Effector CD4-positive, alpha-beta T cell (primary cell): ENCODE results near the gene EDC4.

Experiments
- DNase-seq: peaks from one replicate; pipeline ENCODE4 v3.0.0-alpha.2; 2020

EDC4 gene

DNA sequence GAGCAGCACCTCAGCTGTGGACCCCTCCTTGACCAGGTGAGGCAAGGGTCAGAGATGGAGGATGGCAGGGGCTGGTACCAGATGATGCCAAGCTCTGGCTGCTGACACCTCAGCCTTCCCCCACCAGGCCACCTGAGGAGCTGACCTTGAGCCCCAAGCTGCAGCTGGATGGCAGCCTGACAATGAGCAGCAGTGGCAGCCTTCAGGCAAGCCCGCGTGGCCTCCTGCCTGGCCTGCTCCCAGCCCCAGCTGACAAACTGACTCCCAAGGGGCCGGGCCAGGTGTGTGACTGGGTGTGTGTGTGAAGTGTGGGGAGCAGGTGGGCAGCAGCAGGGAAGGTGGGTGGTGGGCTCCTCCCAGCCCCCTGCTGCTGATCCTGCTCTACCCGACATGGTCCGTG, 7.1 kb downstream of the EDC4 start:
- no peak for DNase-seq

DNA sequence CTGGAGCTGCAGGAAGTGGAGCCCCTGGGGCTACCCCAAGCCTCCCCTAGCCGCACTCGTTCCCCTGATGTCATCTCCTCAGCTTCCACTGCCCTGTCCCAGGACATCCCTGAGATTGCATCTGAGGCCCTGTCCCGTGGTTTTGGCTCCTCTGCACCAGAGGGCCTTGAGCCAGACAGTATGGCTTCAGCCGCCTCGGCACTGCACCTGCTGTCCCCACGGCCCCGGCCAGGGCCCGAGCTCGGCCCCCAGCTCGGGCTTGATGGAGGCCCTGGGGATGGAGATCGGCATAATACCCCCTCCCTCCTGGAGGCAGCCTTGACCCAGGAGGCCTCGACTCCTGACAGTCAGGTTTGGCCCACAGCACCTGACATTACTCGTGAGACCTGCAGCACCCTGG, 7.7 kb downstream of the EDC4 start:
- no peak for DNase-seq

DNA sequence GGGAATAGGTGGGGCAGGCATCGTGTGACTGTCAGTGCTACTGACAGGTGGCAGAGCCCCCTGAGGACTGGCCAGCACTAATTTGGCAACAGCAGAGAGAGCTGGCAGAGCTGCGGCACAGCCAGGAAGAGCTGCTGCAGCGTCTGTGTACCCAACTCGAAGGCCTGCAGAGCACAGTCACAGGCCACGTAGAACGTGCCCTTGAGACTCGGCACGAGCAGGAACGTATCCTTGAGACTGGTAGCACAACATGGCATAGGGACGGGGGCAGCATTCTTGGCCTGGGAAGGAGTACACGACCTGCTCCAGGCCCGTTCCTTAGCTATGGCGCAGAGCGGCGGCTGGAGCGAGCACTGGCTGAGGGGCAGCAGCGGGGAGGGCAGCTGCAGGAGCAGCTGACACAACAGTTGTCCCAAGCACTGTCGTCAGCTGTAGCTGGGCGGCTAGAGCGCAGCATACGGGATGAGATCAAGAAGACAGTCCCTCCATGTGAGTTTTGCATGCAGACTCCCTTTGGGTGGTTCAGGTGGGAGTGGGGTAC, 8.8 kb downstream of the EDC4 start:
- no peak for DNase-seq

DNA sequence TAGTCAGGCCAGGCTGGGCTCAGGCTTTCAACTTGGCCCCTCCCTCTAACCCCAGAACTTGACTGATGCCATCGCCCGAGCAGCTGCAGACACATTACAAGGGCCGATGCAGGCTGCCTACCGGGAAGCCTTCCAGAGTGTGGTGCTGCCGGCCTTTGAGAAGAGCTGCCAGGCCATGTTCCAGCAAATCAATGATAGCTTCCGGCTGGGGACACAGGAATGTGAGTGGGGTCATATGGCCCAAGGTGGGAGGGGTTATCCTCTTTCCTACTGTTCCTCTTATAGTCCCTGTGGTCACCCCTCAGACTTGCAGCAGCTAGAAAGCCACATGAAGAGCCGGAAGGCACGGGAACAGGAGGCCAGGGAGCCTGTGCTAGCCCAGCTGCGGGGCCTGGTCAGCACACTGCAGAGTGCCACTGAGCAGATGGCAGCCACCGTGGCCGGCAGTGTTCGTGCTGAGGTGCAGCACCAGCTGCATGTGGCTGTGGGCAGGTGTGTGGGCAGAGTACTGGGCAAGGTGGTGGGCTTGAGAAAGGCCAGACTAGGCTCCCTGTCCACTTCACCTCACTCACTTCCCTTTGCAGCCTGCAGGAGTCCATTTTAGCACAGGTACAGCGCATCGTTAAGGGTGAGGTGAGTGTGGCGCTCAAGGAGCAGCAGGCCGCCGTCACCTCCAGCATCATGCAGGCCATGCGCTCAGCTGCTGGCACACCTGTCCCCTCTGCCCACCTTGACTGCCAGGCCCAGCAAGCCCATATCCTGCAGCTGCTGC, 9.7 kb downstream of the EDC4 start:
- DNase-seq, result no peak

DNA sequence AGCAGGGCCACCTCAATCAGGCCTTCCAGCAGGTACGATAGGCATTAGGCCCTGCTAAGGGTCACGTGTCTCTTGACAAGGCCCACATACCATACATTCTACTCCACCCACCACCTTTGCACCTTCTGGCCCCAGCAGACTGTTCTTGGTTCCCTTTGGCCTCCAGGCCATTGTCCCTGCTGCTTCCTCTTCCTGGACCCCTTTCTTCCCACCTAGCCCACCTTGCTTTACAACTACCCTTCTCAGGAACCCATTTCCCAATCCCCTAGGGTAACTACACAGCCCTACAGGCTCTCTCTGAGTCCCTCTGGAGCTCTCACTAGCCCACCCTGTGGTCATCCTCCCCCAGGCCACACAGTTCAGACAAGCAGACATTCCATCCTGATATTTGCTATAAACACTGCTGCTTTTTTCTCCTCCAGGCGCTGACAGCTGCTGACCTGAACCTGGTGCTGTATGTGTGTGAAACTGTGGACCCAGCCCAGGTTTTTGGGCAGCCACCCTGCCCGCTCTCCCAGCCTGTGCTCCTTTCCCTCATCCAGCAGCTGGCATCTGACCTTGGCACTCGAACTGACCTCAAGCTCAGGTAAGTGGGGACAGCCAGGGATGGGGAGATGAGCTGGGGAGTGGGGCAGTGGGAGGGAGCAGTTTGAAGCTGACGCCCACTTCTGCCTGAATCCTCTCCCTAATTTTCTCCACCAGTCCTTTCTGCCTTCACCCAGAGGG, 10.5 kb downstream of the EDC4 start:
- no peak for DNase-seq

DNA sequence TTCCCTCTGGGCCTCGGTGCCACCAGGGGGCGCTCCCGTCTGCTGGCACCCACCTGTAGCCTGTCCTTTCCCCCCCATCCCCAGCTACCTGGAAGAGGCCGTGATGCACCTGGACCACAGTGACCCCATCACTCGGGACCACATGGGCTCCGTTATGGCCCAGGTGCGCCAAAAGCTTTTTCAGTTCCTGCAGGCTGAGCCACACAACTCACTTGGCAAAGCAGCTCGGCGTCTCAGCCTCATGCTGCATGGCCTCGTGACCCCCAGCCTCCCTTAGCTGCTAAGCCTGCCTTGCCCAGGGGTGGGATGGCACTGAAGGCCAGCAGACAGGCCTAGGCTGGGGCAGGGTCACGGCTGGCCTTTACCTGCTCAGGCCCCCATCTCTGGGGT, 11.0 kb downstream of the EDC4 start:
- DNase-seq, result peak; percentile 72

DNA sequence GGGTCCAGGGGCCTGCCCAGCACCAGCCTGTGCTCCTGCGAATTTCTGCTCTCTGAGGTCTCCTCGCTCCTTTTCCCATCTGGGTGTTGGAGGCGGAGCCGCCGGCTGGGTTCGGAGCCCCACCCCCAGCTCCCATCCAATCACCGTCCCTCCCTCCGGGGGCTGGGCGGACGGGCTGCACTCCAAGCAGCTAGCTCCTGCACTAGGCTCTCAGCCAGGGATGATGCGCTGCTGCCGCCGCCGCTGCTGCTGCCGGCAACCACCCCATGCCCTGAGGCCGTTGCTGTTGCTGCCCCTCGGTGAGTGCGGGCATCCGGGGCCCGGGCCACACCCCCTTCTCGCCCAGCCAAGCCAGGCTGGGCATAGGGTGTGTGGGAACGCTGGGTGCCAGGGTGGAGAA, 11.8 kb downstream of the EDC4 start, which contains the start of gene NRN1L:
TSS of gene NRN1L (plus strand) at position 202 of the 400 bp plus-strand sequence. CDS start at position 221, 19 bp downstream.
- no peak for DNase-seq

DNA sequence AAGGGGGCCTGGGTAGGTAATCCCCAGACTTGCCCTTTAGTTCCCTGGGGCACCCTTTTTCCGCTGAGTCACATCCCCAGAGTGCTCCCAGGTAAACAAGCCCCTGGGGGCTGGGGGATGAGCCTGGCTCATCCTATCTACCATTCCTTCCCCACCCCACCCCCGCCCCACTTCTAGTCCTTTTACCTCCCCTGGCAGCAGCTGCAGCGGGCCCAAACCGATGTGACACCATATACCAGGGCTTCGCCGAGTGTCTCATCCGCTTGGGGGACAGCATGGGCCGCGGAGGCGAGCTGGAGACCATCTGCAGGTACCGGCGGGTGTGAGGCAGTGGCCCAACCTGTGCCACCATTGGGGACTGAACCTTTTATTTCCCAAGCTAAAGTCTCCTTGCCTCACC, 12.7 kb downstream of the EDC4 start:
- no peak for DNase-seq

DNA sequence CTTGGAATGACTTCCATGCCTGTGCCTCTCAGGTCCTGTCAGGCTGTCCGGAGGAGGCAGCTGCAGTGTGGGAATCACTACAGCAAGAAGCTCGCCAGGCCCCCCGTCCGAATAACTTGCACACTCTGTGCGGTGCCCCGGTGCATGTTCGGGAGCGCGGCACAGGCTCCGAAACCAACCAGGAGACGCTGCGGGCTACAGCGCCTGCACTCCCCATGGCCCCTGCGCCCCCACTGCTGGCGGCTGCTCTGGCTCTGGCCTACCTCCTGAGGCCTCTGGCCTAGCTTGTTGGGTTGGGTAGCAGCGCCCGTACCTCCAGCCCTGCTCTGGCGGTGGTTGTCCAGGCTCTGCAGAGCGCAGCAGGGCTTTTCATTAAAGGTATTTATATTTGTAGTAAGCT, 13.1 kb downstream of the EDC4 start:
- DNase-seq, result no peak

DNA sequence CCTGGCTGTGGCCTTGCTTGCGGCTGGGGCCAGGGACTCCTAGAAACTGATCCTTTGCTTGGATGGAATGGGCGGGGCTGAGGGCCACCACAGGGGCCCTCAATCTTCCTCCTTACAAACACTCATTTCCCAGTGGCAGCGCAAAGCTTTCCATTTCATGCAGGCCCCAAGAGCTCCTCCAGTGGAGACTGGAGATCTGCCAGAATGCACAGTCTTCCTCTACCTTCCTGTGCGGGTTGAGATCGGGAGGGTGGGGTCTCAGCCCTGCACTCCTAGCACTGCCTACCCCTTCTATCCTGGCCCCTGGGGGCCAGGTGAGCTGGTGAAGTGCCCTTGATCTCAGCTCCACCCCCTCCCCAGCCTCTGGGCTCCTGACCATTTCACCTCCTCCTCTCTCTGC, 13.5 kb downstream of the EDC4 start:
- DNase-seq, result no peak

DNA sequence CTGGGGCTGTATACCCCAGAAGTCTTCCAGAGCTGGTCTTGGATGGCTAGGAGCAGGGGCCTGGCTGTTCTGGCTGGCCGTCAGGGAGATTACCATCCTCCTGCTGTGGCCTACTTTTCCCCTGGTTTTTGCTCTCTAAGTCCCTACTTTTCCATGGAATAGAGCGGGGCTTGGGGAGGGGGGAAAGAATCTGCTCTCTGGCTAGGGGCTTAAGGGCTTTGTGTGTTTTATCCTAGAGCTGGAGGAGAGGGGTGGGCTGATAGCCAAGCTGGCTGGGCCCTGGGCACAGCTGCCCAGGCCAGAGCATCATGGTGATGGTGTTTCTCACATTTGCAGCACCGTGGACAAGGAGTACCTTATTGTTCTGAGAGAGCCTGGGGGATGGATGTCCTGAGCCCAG, 15.5 kb downstream of the EDC4 start:
- DNase-seq, result no peak

DNA sequence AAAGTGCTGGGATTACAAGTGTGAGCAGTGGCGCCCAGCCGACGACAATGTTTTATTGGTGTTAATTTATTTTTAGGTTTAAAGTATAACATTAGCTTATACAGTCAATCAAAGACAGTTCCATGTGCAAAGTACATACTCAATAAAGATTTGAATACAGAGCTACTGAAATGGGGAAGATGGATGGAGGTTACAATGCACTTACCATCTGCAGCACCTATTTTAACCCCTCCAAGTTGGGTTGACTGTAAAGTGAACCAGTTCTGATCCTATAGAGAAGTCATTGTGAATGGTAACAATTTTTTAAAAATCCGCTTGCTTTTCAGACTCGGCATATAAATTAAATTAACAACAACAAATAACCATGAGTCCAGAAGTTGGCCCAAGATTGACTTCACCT, 19.5 kb downstream of the EDC4 start:
- DNase-seq, result no peak

DNA sequence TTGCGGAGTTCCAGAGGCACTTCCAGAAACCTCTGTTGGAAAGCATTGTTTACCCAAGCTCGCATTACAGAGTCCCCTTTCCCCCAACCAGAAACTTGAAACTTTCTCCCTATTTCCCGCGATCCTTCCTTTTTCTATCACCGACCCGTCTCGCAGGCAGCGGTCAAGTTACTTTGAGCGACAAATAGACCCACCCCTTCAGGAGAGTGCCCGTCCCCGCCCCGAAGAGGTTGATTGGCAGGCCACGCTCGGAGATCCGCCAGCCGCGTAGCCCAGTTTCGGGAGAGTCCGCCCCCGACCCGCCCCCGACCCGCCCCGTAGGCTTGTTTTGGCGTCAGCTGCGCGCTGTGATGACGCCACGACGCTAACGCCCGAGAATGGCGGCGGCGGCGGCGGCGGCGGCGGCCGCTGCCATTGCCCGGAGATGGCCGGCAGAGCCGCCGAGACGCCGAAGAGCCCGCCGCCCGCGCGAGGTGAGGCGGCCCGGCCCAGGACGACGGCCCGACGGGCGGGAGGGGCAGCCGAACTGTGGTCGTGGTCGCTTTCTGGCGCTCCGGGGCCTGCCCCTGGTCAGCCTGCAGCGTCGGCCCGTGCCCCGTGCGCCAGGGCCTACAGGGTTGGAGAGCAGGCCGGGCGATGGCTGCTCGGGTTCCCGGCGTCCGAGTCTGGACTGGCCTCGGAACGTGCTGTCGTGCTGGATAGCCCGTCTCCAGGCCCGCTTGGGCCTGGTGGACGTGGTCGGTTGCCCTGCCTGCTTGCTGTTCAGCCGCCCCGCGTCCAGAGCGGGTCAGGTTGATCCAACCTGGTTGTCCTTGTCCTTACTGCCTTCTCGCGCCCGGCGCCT, 20.3 kb downstream of the EDC4 start, which contains the start of gene PSKH1:
TSS of gene PSKH1 (plus strand) at position 356 of the 844 bp plus-strand sequence. CDS start 15,496 bp downstream, outside the sequence.
- DNase-seq, result peak; percentile 93

DNA sequence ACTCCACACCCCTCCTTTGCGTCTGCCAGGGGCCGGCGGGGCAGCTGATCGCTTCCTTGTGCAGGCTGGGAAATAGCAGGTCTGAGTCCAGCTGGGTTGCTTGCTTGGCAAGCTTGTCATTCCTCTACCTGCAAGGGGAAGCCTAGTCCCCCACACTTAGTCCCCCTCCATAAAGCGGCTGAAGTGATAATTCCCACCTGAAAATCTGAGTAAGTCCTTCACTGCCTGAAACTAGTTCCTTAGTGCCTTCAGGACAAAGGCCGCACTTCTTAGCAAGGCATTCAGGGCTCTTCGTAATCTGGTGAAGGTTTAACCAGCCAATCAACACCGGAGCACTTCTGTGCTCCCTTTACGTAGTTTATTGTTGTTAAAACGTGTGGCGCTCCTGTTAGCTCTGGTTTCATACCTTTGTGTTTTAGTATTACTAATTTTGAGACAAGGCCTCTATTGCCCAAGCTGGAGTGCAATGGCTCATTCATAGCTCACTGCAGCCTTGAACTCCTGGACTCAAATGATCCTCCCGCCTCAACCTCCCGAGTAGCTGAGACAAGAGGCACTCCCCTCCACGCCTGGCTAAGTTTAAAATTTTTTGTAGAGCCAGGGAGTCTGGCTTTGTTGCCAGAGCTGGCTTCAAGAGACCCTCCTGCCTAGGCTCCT, 21.0 kb downstream of the EDC4 start:
- DNase-seq, result no peak

DNA sequence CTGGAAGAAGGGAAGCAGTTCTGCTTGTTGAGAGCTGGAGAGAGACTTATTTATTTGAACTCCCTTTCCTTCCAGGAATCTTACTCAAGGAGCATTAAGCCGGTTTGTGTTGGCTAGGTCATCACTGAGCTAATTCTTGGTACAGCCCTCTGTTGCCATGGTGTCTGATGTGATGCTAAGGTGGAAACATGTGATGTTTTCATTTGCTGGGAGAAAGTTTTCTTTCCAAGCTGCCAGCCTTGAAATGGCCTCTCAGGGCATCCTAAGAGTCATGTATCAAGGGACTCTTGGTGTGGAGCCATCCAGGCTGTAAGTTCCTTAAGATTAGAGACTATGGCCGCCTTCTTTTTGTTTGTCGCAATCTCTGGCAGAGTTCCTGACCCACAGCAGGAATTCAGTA, 24.4 kb downstream of the EDC4 start:
- no peak for DNase-seq

DNA sequence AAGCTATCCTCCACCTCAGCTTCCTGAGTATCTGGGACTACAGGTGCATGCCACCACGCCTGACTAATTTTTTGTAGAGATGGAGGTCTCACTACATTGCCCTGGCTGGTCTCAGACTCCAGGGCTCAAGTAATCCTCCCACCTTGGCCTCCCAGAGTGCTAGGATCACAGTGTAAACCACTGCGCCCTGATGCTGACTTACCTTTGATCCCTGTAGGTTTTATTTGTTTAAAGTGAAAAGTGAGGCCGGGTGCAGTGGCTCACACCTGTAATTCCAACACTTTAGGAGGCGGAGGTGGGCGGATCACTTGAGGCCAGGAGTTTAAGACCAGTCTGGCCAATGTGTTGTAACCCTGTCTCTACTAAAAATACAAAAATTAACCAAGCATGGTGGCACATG, 28.9 kb downstream of the EDC4 start:
- DNase-seq, result no peak

DNA sequence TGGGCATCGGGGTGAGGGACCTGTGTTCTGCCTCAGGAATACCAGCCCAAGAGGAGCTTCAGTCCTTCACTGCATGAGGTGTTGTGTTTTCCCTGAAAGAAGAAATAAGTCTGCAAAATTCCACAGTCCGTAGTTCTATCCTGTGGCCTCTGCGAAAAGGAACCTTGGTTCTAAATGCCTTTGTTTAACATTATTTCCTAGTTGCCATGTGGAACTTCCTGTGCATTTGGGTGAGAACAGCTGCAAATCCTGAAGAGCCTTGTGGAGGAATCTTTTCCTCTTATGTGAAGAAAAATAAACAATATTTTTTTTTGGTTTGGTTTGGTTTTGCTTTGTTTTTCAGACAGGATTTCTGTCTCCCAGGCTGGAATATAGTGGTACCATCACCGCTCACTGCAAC, 30.0 kb downstream of the EDC4 start:
- no peak for DNase-seq

DNA sequence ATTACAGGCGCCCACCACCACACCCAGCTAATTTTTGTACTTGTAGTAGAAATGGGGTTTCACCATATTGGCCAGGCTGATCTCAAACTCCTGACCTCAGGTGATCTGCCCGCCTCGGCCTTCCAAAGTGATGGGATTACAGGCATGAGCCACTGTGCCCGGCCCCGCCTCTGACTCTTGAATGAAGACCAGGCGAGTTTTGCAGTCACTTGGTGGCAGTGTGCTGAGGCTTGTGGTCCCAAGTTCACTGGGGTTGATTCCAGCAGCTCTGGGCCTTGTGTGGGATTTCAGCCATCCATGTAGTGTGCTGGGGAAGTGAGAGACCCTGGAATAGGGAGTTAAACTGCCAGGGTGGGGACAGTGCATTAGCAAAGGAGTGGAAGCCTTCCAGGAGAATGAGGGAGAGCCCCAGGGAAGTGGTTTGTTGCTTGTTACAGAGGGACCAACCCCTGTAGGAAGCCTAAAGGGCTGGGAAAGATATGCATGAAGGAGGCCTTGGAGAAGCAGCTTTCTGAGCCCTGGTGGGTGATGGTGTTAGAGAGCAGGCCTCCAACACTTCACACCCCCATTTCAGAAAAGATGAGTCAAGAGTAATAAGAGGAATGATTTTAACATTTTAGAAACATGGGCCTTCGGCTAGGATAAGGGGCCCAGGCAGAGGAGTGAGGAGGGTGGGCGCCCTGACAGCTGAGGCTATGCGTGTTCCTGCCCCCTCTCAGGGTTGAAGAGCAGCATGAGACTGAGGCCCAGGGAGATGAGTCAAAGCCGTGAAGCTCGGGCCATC, 34.7 kb downstream of the EDC4 start:
- DNase-seq, result no peak

DNA sequence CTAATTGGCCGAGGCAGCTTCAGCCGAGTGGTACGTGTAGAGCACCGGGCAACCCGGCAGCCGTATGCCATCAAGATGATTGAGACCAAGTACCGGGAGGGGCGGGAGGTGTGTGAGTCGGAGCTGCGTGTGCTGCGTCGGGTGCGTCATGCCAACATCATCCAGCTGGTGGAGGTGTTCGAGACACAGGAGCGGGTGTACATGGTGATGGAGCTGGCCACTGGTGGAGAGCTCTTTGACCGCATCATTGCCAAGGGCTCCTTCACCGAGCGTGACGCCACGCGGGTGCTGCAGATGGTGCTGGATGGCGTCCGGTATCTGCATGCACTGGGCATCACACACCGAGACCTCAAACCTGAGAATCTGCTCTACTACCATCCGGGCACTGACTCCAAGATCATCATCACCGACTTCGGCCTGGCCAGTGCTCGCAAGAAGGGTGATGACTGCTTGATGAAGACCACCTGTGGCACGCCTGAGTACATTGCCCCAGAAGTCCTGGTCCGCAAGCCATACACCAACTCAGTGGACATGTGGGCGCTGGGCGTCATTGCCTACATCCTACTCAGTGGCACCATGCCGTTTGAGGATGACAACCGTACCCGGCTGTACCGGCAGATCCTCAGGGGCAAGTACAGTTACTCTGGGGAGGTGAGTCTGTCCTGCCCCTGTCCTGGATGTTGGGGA, 36.3 kb downstream of the EDC4 start:
- no peak for DNase-seq

DNA sequence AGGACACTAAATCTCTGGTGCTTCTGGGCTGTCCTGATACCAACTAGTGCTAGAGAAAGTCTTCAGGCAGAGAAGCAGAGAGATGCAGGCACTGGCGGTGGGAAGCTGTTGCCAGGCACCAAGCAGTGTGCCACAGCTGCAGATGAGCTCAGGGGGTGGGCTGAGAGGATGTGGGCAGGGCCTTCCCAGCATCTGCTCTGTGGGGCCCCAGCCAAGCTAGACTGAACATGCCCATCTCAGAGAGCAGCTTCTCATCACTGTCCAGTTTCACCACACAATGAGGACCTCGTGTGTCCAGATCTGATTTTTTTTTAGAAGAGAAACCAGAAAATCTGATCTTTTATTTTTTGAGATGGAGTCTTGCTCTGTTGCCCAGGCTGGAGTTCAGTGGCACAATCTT, 37.3 kb downstream of the EDC4 start:
- DNase-seq, result no peak
